PC-9 (cell line): Measurements from ENCODE around the gene RNASEH1. TPM values are rescaled to one million over a fixed set of nuclear protein-coding genes. Genes with fewer than 3 reads are reported as not detected.
A peak's percentile ranks its signal among the peaks of the same experiment; 100 is the strongest.

Experiments used
- BruUV-seq: library from RNA; stranded (reverse); fragments of 400-500 nt; replicated peaks from 2 replicates; lab custom pipeline; 2021; lab: Mats Ljungman, UMichigan
- CTCF ChIA-PET: fragments of 300-600 bp; sonication (Branson Sonifier 250); formaldehyde crosslinking; loops from one replicate; lab custom pipeline; 2022; ENCODE audit warnings: antibody characterized with exemption; lab: Charles Lee
- POLR2A ChIA-PET: fragments of 300-600 bp; sonication (Branson Sonifier 250); formaldehyde crosslinking; loops from one replicate; lab custom pipeline; 2022; ENCODE audit warnings: antibody characterized with exemption; ENCODE audit not compliant: unreplicated experiment; lab: Charles Lee
- DNase-seq, 2 experiments: peaks; one replicate each; pipeline versions ENCODE4 v3.0.0 to v3.0.0-alpha.2; 2015 to 2022; ENCODE audit warnings: mixed read lengths in 1 of 2
- H2AFZ ChIP-seq: fragments of 200-600 bp; sonication (generic); 2 replicates; pipeline ENCODE4 v1.8.1; 2017; ENCODE audit warnings: antibody characterized with exemption
- H3F3A ChIP-seq: fragments of 200-600 bp; sonication (generic); 2 replicates; pipeline ENCODE4 v1.8.1; 2017; ENCODE audit warnings: antibody characterized with exemption, mild to moderate bottlenecking, low read depth; ENCODE audit not compliant: insufficient read depth
- H3K27ac ChIP-seq: fragments of 200-600 bp; sonication (generic); 2 replicates; pipeline ENCODE4 v1.6.1; 2016; ENCODE audit warnings: mixed run types
- H3K27me3 ChIP-seq: fragments of 200-600 bp; sonication (generic); 2 replicates; pipeline ENCODE4 v1.6.1; 2016; ENCODE audit warnings: low read depth, mixed run types; ENCODE audit not compliant: insufficient read depth
- H3K36me3 ChIP-seq: fragments of 200-600 bp; sonication (generic); 2 replicates; pipeline ENCODE4 v1.6.1; 2016; ENCODE audit warnings: low read depth, mixed run types
- H3K4me1 ChIP-seq: fragments of 200-600 bp; sonication (generic); replicated peaks from 2 replicates; pipeline ENCODE4 v1.6.1; 2016; ENCODE audit warnings: mixed run types; ENCODE audit not compliant: insufficient read depth
- H3K4me2 ChIP-seq: fragments of 200-600 bp; sonication (generic); 2 replicates; pipeline ENCODE4 v1.6.1; 2017; ENCODE audit warnings: mixed run types
- H3K4me3 ChIP-seq: fragments of 200-600 bp; sonication (generic); 2 replicates; pipeline ENCODE4 v1.6.1; 2016; ENCODE audit warnings: mixed run types
- H3K79me2 ChIP-seq: fragments of 200-600 bp; sonication (generic); 2 replicates; pipeline ENCODE4 v1.6.1; 2017; ENCODE audit warnings: low read depth, mixed run types
- H3K9me2 ChIP-seq: fragments of 200-600 bp; sonication (generic); 2 replicates; pipeline ENCODE4 v1.8.1; 2017; ENCODE audit warnings: mild to moderate bottlenecking; ENCODE audit not compliant: insufficient read depth
- H3K9me3 ChIP-seq: fragments of 200-600 bp; sonication (generic); 2 replicates; pipeline ENCODE4 v1.8.1; 2016; ENCODE audit warnings: low read depth; ENCODE audit not compliant: insufficient read depth
- H4K20me1 ChIP-seq: fragments of 200-600 bp; sonication (generic); 2 replicates; pipeline ENCODE4 v1.8.1; 2017; ENCODE audit not compliant: insufficient read depth
- CTCF ChIP-seq: fragments of 200-600 bp; sonication (generic); conservative IDR thresholded peaks from 2 replicates; pipeline ENCODE4 v1.6.1; 2017; ENCODE audit warnings: mixed run types, antibody characterized with exemption, mild to moderate bottlenecking, moderate library complexity
- EZH2 ChIP-seq: fragments of 200-600 bp; sonication (generic); IDR thresholded peaks from 2 replicates; pipeline ENCODE4 v1.8.0; 2017; ENCODE audit warnings: antibody characterized with exemption, low read depth
- intact Hi-C: fragments of 100-400 bp; cut with micrococcal nuclease; formaldehyde crosslinking; loops from one replicate; pipeline ENCODE4 v1.10.0; 2022; ENCODE audit not compliant: unreplicated experiment
- total RNA-seq: library from RNA; stranded (reverse); gene quantifications from 2 replicates; pipeline ENCODE4 v1.2.3, GENCODE V29; 2021

The RNASEH1 gene
- total RNA-seq, 1 experiment from 2014 or later = 28.4 TPM

- POLR2A ChIA-PET = no interaction called here
- intact Hi-C loops = no loop called here
- DNase-seq = no peak
Observed at GRCh38 chr2:3547915-3548314, 10.2 kb downstream of the RNASEH1 start.

GRCh38 chr2:3545788-3546478 lies 12.2 kb downstream of the RNASEH1 start:
- ChIA-PET POLR2A (no interaction called here), CTCF (no interaction called here)
- no TSS peak for BruUV-seq
- Histone ChIP-seq H3K27ac (no peak overlapping the region), H3K79me2 (0 out of 2 replicates have a peak, but pooled peaks cover 9% of the 10 kb centered on the region), H3K9me2 (no peaks in the 10 kb centered on the region), H3K27me3 (no peaks in the 10 kb centered on the region), H2AFZ (no peak overlapping the region), H3K4me3 (no peak overlapping the region), H3K4me2 (no peak overlapping the region), H3K4me1 (0 out of 2 replicates have a peak, but pooled peaks cover 5% of the 10 kb centered on the region), H3K36me3 (peaks cover 77% of the 10 kb centered on the region), H4K20me1 (peaks cover 11% of the 10 kb centered on the region), H3F3A (peaks cover 31% of the 10 kb centered on the region), H3K9me3 (no peaks in the 10 kb centered on the region)
- intact Hi-C loops = no loop called here
- no peak for DNase-seq
- TF ChIP-seq EZH2 (no peak), CTCF (no peak)

More at GRCh38 chr2:3547915-3548314, 10.2 kb downstream of the RNASEH1 start:
- CTCF ChIA-PET = no interaction called here
- Histone ChIP-seq H3K4me2 (no peak overlapping the region), H2AFZ (no peak overlapping the region), H3K9me3 (no peaks in the 10 kb centered on the region), H3K27me3 (no peaks in the 10 kb centered on the region), H4K20me1 (peaks cover 7% of the 10 kb centered on the region), H3K79me2 (0 out of 2 replicates have a peak, but pooled peaks cover 12% of the 10 kb centered on the region), H3K4me1 (0 out of 2 replicates have a peak, but pooled peaks cover 5% of the 10 kb centered on the region), H3K27ac (peak overlapping the region; percentile 8; the same call in 1 of the 2 replicates), H3K36me3 (peaks cover 77% of the 10 kb centered on the region), H3K9me2 (no peaks in the 10 kb centered on the region), H3F3A (peaks cover 36% of the 10 kb centered on the region), H3K4me3 (no peak overlapping the region)
- TF ChIP-seq EZH2 (no peak), CTCF (no peak)
- BruUV-seq = no TSS peak

GRCh38 chr2:3543023-3543683 lies 15.0 kb downstream of the RNASEH1 start:
- BruUV-seq = no TSS peak
- TF ChIP-seq EZH2 (no peak), CTCF (no peak)
- ChIA-PET CTCF (no interaction called here), POLR2A (no interaction called here)
- Histone ChIP-seq H3K79me2 (0 out of 2 replicates have a peak, but pooled peaks cover 9% of the 10 kb centered on the region), H3K4me1 (no peaks in the 10 kb centered on the region), H3K27ac (no peak overlapping the region), H3K4me2 (no peak overlapping the region), H2AFZ (no peak overlapping the region), H3F3A (peaks cover 33% of the 10 kb centered on the region), H3K9me2 (no peaks in the 10 kb centered on the region), H3K4me3 (no peak overlapping the region), H3K36me3 (peaks cover 55% of the 10 kb centered on the region; the same call in 1 of the 2 replicates), H3K27me3 (no peaks in the 10 kb centered on the region), H3K9me3 (no peaks in the 10 kb centered on the region), H4K20me1 (peaks cover 11% of the 10 kb centered on the region)
- no peak for DNase-seq
- intact Hi-C loops = no loop called here
